GM19372 (cell line): ENCODE results near the gene CRYBG2.
"Not testable (repeated sequence)": the region's sequence is repeated elsewhere in the genome, so short reads cannot be mapped to it uniquely, and the experiment has no call there.

ENCODE experiments used
- ATAC-seq: cut with Tn5 transposase; IDR thresholded peaks from one replicate; pipeline ENCODE4 v1.9.1; 2021; ENCODE audit warnings: mild to moderate bottlenecking, low read depth, moderate library complexity; ENCODE audit not compliant: unreplicated experiment

Gene CRYBG2

GRCh38 chr1:26353976-26354820 lies at the start of gene CRYBG2:
CRYBG2 (minus strand) TSS chr1:26354130; CDS start chr1:26346657, 7,473 bp downstream.
- ATAC-seq = no peak

DNA sequence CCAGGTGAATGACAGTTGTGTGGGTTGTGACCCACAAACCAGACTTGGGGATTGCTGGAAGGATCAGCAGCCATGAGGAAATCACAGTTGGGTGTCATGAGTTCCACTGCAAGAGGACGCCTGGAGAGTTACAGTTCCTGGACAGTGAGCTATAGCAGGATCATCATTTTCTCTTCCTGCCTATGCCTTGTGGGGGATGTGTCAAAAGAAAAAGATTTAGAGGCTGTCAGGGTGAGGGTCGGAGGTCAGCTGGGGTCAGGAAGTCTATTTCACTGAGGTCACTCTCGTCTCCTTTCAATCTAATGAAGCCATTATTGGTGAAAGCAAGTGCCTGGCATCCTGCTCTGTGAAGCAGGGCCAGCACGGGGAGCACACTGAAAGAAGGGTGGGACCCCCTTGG lies 49.7 kb upstream of the CRYBG2 start:
- no peak for ATAC-seq

DNA sequence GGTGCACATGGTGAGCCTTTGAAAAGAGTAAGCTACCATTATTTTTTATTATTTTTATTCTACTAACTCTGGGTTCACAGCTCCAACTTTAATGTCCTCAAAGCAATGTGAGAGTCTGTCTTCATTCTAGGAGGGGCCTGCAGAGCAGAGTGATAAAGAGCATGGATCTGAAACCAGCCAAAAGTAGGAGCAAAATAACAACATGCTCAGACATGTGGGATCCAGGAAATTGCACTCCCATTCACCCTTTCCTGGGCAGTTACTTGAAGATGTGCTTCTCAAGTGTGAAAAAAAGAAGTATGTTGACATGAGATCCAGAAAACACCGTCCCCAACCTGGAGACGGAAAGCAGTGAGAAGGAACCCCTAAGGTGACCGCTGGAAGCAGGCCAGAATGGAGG lies 48.0 kb upstream of the CRYBG2 start:
- no peak for ATAC-seq

- ATAC-seq = no peak
These were observed 45.1 kb upstream of the CRYBG2 start for GRCh38 chr1:26399034-26399433.

DNA sequence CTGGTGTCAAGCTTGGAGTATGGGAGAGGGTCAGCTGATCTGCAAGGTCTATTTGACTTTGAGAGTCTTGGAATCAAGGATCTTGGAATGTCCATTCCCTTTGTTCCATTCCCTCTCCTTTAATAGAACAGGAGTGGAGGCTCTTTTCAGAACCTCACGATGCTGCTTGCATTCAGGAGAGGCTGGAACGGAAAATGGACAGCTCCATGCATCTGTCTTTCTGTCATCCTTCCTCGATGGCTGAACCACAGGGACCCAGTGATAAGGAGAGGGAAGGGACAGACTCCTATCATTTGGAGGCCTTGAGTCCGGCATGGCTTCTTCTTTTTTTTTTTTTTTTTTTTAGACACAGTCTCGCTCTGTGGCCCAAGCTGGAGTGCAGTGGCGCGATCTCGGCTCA lies 41.8 kb upstream of the CRYBG2 start:
- no peak for ATAC-seq

DNA sequence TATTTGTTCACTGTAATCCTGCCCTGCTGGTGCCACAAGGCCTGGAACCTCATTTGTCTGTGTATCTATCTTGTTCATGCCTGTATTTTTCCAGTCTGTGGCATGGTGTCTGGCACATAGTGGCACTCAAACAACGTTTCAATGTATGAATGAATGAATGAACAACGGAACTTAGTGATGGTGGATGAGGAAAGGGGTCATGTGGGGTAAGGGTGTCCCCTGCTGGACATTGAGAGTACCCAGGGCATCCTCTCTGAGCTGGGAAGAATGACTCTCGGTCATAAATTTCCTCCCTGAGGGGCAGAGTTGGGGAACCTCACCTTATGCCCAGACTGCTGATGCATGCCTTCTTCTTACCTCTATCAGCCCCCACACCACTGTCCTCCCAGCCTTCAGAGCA lies 37.5 kb upstream of the CRYBG2 start:
- ATAC-seq = no peak

DNA sequence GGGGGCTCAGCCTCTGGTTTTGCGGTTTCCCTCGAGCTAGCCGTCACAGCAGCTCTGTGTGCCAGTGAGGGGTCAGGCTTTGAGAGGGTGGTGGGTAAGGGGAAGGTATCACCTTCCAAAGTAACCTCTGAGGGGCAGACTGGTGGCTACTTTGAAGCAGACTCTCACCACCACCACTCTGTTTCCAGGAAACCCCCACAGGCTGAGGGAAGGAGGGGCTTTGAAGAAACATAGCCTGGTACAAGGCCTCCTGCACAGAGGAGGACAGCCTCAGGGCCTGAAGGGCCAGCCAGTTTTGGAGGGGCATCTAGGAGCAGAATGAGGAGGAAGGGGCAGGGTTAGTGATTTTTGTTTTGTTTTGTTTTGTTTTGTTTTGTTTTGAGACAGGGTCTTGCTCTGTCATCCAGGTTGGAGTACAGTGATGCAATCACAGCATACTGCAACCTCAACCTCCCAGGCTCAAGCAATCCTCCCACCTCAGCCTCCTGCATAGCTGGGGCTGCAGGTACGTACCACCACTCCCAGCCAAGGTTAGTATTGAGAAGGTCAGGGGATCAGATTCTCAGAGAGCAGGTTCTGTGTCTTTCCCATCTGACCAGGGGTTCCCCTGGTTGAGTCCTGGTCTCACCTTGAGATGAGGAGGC lies 35.8 kb upstream of the CRYBG2 start:
- no peak for ATAC-seq

GRCh38 chr1:26388791-26389445 lies 35.0 kb upstream of the CRYBG2 start:
- ATAC-seq = no peak

GRCh38 chr1:26387447-26387846 lies 33.5 kb upstream of the CRYBG2 start:
- no peak for ATAC-seq

- ATAC-seq = not testable (repeated sequence)
These were observed 31.1 kb upstream of the CRYBG2 start for GRCh38 chr1:26385063-26385462.

DNA sequence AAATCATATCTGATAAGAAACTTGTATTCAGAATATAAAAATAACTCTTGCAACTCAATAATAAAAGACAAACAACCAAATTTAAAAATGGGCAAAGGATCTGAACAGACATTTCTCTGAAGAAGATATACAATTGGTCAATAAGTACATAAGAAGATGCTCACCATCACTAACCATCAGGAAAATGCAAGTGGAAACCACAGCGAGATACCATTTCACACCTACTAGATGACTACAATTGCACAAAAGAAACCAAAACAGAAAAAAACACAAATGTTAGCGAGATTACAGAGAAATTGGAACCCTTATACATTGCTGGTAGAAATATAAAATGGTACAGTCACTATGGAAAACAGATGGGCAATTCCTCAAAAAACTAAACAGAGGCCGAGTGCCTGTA lies 30.1 kb upstream of the CRYBG2 start:
- ATAC-seq = no peak

DNA sequence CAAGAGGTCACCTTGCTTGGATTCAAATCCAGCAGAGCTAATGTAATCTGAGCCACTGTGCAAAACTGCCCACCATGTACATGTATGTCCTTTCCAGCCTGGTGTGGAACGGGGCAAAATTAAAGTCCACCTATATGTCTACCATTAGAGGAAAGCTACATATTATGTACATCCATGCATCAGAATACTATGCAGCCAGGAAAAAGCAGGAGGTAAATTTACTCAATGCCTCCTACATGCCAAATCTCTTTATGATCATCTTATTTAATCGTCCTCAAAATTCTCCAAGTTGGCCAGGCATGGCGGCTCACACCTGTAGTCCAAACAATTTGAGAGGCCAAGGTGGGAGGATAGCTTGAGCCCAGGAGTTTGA lies 24.9 kb upstream of the CRYBG2 start:
- no peak for ATAC-seq

DNA sequence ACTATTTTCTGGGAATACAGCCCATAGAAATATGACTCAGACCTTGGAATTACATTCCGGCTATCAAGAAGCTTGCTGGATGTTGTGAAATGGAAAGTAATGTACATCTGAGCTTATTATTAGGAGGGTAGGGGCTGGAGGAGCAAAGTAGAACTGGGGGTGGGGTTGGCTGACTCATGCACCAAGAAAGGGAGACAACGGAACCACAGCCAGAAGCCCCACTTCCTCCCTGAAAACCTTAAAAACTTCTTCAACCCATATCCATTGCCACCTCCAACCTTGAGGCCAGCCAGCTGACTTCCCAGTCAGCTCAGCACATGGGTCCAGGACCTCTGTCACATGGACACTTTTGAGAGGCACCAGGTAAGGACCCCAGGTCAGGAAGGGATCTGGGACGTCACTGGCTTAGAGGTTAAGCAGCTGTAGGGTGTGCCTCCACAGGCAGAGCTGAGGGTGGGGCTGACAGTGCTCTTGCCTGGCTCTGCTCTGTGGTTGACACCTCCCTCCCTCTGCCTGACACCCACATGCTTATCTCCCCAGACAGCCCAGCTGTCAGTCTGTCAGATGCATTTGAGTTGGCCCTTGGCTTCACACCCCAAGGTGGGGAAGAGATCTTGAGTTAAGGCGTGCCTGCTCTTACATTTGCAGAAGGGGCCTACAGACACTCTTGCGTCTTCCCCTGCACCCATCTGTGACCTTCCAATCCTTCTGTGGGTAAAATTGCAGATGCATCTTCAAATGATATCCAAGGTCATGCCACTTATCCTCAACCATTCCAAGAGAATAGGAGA lies 24.4 kb upstream of the CRYBG2 start:
- ATAC-seq = peak; percentile 82

GRCh38 chr1:26376050-26376449 lies 22.1 kb upstream of the CRYBG2 start:
- ATAC-seq = no peak

GRCh38 chr1:26375081-26375480 lies 21.2 kb upstream of the CRYBG2 start:
- ATAC-seq = no peak

GRCh38 chr1:26374361-26374760 lies 20.4 kb upstream of the CRYBG2 start:
- ATAC-seq = not testable (repeated sequence)

DNA sequence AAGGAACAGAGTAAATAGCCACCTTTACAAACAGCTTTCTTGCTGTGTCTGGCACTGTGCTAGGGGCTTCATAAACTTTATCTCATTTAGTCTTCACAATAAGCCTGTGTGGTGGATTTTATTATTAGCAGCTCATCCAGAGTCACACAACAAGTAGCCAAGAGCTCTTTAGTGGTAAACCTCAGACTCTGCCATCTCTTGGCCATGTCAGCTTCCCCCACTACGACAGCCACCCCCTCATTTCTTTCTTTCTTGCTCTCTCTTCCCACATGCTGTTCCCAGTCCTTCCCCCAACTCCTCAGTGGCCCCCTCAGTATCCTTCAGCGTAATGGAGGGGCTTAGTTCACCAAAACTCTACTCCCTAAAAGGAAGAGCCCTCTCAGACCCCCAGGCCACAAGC lies 19.9 kb upstream of the CRYBG2 start:
- ATAC-seq = no peak

DNA sequence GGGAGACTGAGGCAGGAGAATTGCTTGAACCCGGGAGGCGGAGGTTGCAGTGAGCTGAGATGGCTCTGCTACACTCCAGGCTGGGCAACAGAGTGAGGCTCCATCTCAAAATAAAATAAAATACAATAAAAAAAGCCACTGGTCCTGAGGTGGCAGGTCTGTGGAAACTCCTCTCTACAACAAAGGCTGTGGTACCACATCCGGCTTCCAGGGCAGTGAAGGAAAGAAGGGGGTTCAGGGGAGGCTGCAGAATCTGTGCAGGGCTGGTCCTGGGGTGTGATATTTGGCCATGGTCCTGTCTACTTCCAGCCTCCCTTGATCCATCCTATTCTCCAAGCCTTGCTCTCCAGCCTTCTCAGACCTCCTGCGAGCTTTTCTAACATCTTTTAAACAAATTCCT lies 19.4 kb upstream of the CRYBG2 start:
- no peak for ATAC-seq

GRCh38 chr1:26372611-26373010 lies 18.7 kb upstream of the CRYBG2 start, which contains the start of gene ZNF683:
ZNF683 (minus strand) TSS chr1:26372750; CDS start chr1:26368571, 4,179 bp downstream.
- ATAC-seq = not testable (repeated sequence)

- ATAC-seq = no peak
These were observed 18.1 kb upstream of the CRYBG2 start for GRCh38 chr1:26372039-26372438.
